Activated CD4-positive, alpha-beta T cell treated with anti-CD3 and anti-CD28 coated beads for 4 hours (primary cell): ENCODE measurements around the gene CRY2.
"Not testable (repeated sequence)": the region's sequence is repeated elsewhere in the genome, so short reads cannot be mapped to it uniquely, and the experiment has no call there.

Source experiments
- DNase-seq, 2 donors: peaks; one replicate each; pipeline ENCODE4 v3.0.0-alpha.2; 2020

CRY2 gene

DNA sequence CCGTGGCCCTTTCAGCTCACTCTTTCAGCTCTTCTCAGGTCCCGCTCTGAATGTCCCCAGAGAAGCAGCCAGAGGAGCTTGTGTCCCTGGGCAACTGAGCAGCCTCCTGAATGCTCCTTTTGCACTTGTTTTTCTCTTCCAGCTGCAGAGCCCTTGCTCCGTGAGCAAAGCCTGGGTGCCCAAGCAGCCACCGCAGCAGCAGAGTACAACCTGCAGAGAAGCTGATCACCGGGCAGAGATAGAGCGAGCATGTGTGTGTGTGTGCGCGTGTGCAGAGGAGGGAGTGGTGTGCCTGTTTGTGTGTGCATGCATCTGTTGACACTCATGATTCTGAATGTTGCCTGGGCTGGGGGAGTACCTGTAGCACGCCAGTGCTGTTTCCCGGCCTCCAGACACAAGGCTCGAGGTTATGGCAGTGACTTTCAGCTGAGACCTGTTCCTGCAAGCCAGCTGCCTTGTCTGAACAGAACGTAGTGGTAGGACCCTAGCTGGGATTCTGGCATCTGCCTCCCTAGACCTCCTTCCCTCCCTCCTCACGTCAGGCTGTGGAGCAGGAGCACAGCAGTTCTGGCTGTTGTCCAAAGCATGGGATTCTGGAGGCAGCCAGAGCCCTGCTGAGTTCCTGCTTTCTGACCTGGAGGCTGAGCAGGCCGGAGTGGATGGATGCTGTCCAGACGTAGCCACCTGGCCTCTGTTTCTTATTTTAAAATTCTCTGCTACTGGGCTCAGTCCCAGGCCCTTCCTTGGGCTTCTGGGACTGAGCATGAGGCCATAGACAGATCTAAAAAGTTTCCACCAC is 33.7 kb downstream of the CRY2 start:
- DNase-seq = no peak

DNA sequence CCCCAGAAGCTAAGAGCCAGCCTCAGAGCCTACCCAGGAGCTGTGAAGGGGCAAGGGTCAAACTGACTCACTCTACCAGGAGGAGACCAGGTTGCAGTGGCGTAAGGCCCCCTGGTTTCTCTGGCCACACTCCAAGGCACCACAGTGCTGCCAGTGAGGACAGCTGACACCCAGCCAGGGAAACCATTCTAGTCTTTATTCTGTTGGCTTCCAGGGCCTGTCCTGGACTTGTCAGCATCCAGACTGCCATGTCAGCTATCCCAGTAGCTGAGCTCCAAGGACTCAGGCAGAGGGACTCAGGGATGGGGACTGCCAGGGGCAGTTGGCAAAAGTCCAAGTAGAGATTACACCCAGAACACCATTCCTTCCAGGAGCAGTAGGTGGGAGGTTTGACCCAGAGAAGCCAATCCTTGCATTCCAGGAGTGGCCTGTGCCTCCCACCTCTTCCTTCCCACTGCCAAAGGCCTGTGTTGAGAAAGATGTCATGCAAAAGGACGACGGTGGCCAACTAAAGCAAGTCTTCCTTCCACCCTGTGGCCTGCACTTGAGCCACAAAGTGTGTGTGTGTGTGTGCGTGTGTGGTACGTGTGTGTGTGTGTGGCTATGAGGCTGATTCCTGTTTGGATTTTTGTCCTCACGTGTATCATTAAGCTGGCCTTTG is 34.6 kb downstream of the CRY2 start:
- no peak for DNase-seq

DNA sequence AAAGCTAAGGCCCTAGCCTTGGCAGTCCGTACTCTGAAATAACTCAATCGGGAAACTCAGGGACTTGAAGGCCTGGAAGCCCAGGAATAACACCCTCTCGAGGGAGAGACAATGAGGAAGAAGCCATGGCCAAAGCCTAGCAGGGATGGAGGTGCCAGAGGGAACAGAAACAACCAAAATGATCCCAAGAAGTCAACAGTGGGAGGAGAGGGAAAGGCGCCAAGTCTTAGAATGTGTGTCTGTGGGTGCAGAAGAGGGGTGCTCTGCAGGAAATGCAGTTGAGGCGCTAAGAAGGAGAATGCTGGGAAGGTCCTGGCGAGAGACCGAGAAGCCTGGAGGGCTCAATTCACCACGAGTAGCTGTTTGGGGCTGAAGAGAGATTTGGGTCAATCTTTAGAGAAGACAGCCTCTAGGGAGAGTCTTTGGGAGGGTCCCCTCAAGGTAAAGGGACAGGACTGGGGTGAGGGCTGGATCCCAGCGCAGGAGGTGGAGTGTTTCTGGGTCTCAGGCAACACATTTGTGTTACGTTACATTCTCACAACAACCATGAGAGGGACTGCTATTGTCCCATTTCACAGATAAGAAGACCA is 37.4 kb downstream of the CRY2 start:
- DNase-seq = no peak

DNA sequence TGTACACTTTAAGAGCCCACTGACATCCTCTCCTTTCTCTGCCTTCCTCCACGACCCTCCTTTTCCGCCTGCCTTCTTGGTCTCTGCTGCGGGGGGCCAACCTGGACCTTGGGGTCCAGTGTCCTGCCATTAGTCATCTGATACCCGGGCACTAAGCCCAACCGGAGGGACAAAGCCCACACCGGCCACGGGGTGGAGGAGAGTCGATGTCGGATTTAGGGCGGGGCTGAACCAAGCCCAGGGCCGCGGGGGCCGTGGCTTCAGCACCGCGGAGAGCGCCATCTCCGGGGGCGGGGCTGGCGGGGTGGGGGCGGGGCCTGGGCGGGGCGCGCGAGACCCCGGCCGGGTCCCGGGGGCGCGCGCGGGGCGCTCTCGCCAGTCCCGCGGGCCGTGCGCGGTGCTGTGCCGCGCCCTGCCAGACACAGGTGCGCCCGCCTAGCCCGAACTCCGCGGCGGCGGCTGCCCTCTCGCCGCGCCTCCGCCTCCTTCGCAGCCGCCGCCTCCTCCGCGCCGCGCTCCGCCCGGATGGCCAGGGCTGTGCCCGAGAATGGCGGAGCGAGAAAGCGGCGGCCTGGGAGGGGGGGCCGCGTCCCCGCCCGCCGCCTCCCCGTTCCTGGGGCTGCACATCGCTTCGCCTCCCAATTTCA is 38.1 kb downstream of the CRY2 start, which contains the start of gene MAPK8IP1:
Gene MAPK8IP1 (plus strand): TSS at position 378 of the 647 bp plus-strand sequence. CDS start 170 bp downstream, at position 548.
- peak; percentile 35 to 45 for DNase-seq

DNA sequence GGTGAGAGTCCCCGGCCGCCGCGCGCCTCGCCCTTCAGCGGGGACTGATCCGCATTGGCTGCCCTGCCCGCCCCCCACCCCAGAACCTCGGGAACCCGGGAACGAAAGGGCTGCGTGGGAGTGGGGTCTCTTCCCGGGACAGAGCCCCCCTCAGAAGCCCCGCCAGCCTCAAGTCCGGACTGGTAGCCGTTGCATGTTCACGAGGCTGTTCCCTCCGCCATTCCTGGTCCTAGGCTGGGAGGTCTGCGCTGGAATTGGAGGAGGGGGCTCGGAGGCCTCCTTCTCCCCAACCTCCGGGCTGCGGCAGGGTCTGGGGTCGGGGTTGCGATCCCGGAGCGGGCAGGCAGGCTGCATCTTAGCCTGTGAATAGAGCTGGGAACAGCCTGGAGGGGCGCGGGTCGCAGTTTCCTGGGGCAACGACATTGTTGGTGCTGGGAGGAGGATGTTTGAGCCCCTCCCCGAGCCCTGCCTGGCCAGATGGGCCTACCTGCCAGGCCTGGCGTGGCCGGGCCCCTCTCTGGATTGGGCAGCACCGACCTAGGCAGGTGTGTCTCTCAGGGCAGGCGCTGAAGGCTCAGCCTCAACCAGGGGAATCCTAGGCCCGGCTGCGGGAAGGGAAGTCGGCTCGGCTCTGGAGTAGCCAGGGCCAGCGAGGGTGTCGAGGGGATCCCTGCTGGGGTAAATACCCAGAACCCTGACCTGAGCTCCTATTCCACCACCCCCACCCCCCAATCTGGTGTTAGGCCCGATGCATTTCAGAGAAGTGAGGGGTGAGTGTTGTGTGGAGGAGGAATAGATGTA is 38.8 kb downstream of the CRY2 start:
- no peak for DNase-seq

DNA sequence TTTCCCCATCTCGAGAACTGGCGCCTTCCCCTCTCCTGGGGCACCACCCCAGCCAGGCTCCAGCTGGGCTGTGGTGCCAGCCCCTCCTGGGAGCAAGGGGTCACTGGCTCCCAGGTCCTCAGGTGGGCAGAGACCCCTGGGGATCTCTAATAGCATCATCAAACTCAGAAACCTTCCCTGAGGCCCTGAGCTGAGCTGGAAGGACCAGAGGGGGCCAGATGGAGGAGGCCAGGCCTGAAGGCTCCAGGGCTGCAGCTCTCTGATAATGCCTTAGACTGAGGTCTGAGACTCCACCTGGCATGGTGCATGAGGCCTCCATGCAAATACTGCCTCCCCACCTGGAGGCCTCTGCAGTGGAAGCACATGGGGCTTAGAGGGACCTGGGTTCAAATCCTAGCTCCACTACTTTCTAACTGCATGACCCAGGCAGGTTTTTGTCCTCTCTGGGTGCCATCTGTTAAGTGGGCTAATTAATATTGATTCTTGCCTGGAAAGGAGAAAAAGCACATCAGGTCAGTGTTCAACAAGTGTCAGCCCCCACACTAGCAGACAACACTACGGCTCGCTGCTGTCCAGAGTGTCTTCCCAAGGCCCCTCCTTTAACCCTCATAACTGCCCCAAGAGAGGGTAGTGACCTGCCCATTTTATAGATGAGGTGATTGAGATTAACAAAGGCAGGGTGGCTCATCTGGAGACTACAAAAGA is 39.7 kb downstream of the CRY2 start:
- DNase-seq = no peak

DNA sequence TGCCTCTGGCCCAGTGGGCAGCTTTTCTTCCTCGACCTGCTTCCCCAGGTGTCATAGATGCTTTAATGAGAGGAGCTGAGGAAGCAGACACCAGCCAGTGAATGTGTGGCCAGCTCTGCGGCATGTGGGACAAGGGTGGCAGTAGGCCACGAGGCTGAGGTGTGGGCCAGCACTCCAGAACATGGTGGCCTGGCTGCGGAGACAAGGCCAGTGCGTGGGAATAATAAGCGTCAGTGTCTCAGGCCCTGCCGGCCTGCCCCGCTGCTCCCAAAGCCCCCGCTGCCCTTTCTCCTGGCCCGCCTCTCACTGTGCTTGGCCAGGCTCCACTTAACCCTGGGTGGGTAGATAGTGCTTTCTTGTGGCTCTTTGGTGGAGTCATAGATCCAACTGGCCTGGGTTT is 40.3 kb downstream of the CRY2 start:
- no peak for DNase-seq

DNA sequence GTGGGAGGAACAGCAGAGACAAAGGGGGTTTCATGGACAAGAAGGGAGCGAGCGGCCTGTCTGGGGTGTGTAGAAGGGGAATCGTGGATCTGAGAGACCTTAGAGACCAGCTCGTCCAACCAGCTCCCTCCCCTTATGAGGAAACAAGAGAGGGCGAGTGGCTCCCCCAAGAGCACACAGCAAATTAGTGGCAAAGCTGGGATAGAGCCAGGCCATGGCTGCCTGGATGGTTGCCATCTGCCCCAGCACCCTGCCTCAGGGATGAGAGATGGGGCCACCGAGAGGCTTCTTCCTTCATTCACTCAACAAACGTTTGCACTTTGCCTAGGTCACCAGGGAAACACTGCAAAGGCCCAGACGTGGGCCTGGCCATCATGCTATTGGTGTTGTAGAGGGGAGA is 42.3 kb downstream of the CRY2 start:
- DNase-seq = no peak

DNA sequence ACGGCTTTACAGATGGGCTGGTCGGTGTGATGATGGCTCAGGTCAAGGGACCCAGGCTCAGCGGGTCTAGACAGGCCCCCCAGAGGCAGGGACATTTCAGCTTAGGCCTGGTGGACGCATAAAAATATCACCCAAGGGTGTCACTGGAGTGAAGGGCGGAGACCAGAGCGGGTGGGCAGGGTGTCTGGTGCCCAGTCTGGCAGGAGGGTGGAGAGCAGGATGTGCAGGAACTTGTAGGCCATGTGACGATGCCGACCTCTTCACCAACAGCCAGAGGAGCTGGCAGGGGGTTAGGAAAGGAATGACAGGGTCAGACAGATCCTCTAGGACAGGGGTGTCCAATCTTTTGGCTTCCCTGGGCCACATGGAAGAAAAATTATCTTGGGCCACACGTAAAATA is 42.7 kb downstream of the CRY2 start:
- DNase-seq = no peak

DNA sequence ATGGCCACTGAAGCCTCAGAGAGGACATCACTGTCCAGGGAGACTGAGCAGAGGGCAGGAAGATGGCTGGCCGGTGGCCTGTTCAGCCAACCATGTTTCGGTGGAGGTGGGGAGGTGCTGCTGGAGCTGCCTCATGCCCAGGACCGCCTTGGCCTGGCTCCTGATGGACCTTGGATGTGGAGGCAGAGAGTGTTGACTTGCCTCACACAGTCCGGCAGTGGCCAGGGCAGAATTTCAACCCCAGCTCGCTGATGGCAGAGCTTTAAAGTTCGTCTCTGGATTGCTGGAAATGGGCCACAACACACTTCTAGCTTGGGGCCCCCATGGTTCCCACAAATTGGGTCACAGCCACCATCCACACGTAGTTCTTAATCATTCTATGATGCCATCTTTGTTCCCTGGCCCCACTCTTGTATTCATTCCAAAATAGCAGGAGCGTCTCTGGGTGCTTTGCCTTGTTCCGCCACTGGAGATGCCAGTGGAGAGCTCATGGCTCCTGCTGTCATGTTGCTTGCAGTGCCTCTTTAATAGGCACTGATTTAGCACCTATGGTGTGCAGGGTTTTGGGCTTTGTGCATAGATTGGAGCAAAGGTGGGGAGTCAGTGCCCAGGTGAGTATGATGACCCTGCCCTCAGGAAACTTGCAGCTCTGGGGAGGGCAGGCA is 43.7 kb downstream of the CRY2 start:
- DNase-seq = no peak

DNA sequence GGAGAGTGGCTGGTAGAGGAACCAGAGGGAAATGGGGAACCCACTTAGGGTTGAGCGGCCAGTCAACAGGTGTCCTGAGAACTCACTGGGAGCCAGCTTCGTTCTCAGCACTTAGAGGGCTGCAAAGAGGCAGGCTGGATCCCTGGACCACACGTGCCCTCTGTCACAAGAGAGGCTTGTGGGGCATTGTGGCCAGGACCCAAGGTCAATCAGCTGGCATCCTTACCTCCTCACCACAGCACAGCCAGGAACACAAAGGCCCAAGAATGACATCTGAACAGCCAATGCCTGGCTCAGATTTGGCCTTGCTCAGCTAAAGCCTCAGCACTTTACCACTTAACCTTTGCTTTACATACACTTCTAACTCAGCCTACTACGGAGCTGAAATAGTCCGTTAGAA is 45.6 kb downstream of the CRY2 start:
- no peak for DNase-seq

DNA sequence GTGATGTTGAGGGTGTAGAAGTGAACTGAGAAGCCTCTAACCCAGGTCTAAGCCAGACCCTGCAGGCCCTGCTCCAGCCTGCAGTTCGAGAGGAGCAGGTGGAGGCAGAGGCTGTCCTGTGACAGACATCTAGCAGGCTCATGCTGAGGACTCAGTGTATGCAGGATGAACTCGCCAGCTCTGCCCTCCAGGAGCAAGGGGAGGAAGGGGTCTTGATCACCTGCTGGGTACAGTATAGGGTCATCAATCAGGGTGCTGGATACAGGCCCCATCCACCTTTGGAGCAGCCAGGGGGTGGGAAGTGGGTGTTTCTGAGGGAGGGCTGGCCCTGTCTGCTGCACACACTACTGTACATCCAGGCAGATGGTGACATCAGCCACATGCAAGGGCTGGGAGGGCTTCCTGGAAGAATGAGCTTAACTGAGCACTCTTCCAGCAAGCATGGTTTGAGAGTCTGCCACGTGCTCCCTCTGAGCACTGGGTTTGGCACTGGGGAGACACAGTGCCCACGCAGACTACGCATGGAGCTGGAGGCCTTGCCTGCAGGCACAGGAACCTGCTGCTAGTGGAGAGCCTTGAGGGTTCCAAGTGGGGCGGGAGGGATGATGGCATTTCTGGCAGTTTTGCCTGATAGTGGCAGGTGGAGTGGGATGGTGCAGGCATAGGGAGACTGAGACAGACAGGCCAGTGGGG is 47.4 kb downstream of the CRY2 start:
- no peak for DNase-seq

DNA sequence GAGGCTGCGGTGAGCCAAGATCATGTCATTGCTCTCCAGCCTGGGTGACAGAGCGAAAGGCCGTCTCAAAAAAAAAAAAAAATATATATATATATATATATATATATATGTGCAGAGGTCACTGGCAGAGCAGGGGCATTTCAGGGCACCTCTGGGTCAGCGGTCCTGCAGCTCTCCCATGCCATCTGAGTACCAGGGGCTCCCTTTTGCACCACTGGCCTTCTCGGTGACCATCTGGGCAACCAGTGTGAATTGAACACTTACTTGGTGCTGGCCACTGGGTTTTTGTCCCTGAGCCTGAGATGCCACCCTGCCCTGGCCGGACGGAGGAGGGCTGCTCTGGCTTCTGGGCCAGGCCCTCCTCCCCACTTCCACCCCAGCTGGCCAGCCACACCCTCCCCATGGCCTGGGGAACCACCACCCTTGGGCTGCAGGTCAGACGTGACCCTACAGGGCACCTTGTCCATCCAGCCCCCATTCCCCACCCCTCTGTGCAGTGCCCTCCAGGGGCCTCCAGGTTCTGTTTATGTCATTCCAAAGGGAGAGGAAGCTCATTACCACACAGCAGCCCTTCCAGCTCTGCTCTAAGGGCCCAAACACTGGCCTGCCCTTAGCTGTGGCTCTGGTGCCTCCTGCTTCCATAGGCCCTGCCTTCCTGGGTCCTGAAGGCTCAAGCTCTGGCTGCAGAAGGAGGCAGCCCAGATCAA is 48.4 kb downstream of the CRY2 start:
- DNase-seq = no peak

DNA sequence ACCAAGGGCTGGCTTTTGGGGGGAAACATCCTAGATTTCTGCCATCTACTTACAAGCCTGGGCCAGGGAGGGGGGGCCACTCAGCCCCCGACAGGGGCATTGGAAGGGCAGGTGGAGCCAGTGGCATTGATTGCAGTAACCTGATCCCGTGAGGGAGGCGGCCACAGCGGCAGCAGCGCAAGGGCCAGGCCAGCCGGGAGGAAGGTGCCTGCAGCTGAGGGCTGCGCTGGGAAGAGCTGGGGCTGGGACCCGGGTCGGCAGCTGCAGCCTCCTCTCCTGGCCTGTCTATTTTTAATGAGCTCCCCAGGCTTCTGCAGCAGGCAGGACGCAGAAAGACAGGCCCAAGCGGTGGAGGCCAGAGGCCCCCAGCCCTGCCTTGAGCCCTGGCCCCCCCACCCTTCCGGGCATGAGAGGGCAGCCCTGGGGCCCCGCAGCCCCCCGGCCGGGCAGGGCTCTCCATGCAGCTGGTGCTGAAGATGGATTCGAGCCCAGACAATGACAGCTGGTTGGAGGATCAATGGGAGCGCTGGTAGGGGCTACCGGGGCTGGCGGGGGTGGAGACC is 49.2 kb downstream of the CRY2 start:
- DNase-seq = no peak

DNA sequence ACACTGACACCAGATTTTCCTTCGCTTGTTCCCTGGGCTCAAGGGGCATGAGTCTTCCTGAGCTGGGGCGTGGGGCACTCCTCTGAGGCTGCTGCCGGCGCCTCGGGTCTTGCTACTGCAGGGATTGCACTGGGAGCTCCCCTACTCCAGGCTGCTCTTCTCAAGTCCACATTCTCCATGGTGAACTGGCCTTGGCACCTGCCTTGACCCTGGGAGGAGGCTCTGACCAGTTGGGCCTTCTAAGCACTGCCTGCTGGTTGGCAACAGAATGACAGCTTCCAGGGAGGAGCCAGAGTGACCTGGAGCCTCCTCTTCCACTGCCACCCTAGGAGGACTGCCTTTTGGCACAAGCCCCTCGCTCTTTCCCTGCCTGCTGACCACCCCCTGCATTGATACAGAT is 50.3 kb downstream of the CRY2 start:
- no peak for DNase-seq

DNA sequence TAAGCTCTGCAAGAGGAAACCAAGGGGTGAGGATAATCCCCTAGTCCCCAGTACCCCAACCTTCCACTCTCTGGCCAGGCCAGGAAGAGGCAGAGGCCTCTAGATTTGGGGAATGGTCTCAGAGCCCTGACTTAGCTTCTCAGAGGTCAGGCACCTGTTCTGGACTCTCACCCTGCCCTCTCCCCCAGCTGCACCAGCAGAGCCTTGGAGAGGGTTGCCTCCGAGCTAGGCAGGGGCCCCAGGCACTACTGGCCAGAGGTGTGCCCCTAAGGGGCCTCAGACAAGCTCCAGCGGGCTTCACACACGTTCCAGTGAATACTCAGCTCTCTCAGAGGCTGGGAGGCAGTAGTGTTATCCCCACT is 51.8 kb downstream of the CRY2 start:
- DNase-seq = no peak

DNA sequence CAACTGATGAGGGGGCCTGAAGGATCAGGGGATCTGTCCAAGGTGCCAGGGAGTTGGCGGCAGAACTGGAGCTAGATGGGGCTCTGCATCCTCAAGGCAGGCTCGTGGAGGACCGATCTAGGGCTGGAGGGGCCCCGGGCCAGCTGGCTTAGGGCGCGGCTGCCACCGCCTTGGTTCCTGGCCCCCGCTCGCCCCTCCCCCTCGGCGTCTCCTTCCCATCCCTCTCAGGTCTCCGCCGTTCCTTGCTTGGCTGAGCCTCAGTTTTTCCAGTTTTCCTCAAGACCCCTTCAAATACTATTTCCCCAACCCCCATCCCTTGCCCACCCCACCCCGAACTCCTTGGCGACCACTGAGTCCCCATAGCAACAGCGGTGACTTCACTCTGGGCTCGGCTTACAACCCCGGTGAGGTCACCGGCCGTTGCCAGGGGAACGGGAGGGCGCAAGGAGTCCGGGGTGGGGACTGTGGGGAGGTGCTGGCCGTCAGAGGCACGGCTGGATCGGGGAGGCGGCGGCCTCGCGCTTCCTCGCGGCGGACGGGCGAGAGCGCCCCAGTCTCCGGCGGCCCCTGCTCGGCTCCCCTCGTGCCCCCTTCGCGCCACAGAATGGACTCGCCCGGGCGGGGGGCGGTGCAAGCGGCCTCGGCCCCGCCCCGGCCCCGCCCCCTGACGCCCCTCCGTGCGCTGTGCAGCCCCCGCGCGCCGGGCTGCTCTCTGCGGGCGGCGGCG is 52.3 kb downstream of the CRY2 start:
- DNase-seq = peak; percentile 46 to 50

DNA sequence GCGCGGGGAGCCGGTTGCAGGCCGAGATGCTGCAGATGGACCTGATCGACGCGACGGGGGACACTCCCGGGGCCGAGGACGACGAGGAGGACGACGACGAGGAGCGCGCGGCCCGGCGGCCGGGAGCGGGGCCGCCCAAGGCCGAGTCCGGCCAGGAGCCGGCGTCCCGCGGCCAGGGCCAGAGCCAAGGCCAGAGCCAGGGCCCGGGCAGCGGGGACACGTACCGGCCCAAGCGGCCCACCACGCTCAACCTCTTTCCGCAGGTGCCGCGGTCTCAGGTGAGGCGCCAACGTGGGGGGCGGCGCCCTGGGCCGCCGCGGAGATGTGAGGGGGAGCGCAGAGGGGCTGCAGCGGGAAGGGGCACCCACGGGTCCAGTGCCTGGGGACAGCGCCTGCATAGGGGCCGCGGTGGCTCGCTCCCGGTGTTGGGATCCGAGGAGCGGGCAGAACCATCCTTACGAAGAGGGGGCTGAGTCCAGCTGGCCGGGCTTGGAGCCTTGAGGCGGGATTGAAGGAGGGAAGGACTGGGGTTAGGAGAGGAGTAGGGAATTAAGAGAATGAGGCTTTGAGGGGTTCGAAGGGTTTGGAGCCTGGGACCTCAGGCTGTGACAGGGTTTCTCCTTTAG is 53.0 kb downstream of the CRY2 start:
- not testable (repeated sequence) for DNase-seq
